IPS DF 6.9 (cell line): ENCODE results near the gene AP3M1.

ENCODE experiments used
- DNase-seq: peaks from one replicate; pipeline ENCODE4 v3.0.0-alpha.2; 2013; ENCODE audit warnings: low read depth, low spot score
- H3K27ac ChIP-seq: one replicate; pipeline ENCODE4 v1.5.1; 2013; ENCODE audit warnings: low read length, control low read depth
- H3K27me3 ChIP-seq: 2 replicates; pipeline ENCODE4 v1.6.1; 2013; ENCODE audit warnings: mild to moderate bottlenecking, low read length; ENCODE audit not compliant: control insufficient read depth, insufficient read depth
- H3K36me3 ChIP-seq: 2 replicates; pipeline ENCODE4 v1.6.1; 2013; ENCODE audit warnings: low read length; ENCODE audit not compliant: control insufficient read depth, insufficient read depth
- H3K4me1 ChIP-seq: 2 replicates; pipeline ENCODE4 v1.6.1; 2013; ENCODE audit warnings: low read length; ENCODE audit not compliant: control insufficient read depth, insufficient read depth
- H3K4me3 ChIP-seq: 2 replicates; pipeline ENCODE4 v1.5.1; 2013; ENCODE audit warnings: mild to moderate bottlenecking, low read length
- H3K9me3 ChIP-seq: 2 replicates; pipeline ENCODE4 v1.6.1; 2013; ENCODE audit warnings: low read length, inconsistent platforms; ENCODE audit not compliant: control insufficient read depth, insufficient read depth
- WGBS: extraction: QIAGEN DNeasy Blood & Tissue Kit; methylation state at CpG from one replicate; pipeline ENCODE4 v1.1.7; 2013; ENCODE audit warnings: mixed read lengths, missing lambda C conversion rate; ENCODE audit not compliant: insufficient read length, insufficient coverage; 5-methylcytosine and 5-hydroxymethylcytosine counted together

The AP3M1 gene

DNA sequence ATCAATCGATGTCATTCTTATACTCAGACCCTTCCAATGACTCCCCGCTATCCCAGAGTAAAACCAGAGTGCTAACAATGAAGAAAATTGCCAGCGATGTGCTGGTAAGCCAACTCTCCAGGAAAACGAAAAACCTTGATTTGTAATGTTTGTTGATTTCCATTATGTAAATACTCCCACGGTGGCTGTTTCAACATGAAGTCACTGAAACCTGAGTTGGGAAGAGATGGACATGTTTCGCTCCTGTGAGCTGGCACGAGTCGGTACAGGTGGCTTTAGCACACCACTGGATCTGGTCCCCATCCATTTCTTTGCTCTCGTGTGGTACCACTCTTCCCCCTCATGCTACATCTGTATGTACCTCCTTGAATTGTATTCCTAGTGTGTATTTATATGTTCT, 52.9 kb downstream of the AP3M1 start:
- Histone ChIP-seq H3K27ac (no peak overlapping the region), H3K9me3 (no peaks in the 10 kb centered on the region), H3K36me3 (peaks cover 29% of the 10 kb centered on the region), H3K27me3 (no peaks in the 10 kb centered on the region), H3K4me1 (no peaks in the 10 kb centered on the region), H3K4me3 (no peak overlapping the region)
- no peak for DNase-seq
- no CpG with 5 or more reads among the region's 9 CpGs for WGBS

DNA sequence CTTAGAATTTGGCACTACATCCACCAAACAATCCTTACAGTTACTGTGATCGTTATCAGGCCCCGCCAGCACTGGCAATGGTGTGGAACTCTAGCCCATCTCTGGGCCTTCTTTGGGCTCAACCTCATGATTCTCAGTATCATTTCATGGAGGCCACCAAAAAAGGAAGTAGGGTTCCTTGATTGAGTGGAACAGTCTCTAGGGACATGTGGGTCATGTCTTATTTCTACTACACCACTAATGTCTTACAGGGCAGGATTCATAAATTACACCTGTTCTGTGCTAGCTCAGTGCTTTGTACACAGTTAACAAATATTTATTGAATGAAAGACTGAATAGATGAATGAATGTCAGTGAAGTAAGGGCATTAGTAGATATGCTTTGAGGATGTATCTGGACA, 53.9 kb downstream of the AP3M1 start:
- H3K27me3 ChIP-seq = no peaks in the 10 kb centered on the region
- no peaks in the 10 kb centered on the region for H3K4me1 ChIP-seq
- DNase-seq = no peak
- no peak overlapping the region for H3K4me3 ChIP-seq
- H3K36me3 ChIP-seq = peaks cover 33% of the 10 kb centered on the region
- WGBS = no CpG with 5 or more reads among the region's 2 CpGs
- no peak overlapping the region for H3K27ac ChIP-seq
- H3K9me3 ChIP-seq = no peaks in the 10 kb centered on the region

DNA sequence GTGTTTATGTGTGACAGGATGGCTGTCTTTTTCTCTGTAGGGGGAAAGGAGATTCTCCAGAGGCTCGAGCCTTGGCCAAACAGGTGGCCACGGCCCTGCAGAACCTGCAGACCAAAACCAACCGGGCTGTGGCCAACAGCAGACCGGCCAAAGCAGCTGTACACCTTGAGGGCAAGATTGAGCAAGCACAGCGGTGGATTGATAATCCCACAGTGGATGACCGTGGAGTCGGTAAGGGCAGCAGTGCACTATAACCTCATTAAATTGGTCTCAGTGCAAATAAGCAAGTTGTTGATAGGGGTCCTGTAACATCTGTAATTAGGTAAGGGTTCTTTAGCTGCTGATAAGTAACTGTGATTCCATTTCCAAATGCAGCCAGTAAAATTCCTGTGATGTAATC, 56.4 kb downstream of the AP3M1 start:
- no peak for DNase-seq

DNA sequence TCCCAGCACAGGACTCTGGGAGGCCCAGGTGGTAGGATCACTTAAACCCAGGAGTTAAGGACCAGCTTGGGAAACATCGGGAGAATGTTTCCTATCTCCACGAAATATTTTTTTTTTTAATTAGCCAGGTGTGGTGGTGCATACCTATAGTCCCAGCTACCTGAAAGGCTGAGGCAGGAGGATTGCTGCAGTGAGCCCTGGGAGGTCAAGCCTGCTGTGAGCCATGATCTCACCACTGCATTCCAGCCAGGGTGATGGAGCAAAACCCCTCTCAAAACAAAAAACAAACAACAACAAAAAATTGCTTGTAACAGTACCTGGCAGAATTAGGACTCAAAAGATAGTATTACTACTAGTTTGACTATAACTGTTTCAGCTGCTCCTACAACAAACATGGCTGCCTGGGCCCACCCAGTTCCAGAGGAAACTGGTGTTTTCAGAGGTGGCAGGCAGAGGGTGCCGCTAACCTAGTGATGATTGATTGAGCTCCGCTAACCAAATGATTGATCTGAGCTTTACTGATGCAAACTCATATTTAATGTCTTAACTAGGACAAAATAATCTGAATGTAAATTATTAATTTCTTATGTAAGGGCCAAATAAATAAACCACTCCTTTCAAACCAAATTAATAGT, 57.0 kb downstream of the AP3M1 start:
- Histone ChIP-seq H3K4me3 (no peak overlapping the region), H3K36me3 (peaks cover 31% of the 10 kb centered on the region)
- WGBS = no CpG with 5 or more reads among the region's 4 CpGs

More for the DNA sequence above, 56.4 kb downstream of the AP3M1 start:
- H3K27me3 ChIP-seq = no peaks in the 10 kb centered on the region
- H3K36me3 ChIP-seq = peaks cover 31% of the 10 kb centered on the region
- H3K4me1 ChIP-seq = no peaks in the 10 kb centered on the region
- no peak overlapping the region for H3K4me3 ChIP-seq
- WGBS = no CpG with 5 or more reads among the region's 7 CpGs
- H3K27ac ChIP-seq = no peak overlapping the region
- no peaks in the 10 kb centered on the region for H3K9me3 ChIP-seq

DNA sequence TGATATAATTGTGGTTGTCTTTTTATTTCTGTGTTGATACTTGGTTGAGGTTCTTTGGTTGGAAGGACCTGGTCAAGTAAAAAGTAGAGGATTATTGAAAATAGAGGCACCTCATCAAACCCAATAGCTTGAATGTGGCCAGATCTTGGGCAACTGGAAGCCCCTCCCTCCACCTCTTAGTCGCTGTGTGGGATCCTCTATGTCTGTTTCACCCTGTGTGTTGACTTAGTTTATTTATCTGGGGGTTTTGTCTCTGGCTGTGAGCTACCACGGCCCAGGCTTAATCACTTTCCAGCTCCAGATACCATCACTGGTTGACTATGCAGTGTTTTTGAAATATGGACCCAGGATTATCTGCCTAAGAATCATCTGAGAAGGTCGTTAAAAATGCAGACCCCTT, 58.3 kb downstream of the AP3M1 start:
- no peak overlapping the region for H3K4me3 ChIP-seq
- no peak for DNase-seq
- no peaks in the 10 kb centered on the region for H3K4me1 ChIP-seq
- peaks cover 22% of the 10 kb centered on the region for H3K36me3 ChIP-seq
- no peaks in the 10 kb centered on the region for H3K9me3 ChIP-seq
- no peaks in the 10 kb centered on the region for H3K27me3 ChIP-seq
- no CpG with 5 or more reads among the region's 3 CpGs for WGBS
- no peak overlapping the region for H3K27ac ChIP-seq

More for the DNA sequence above, 57.0 kb downstream of the AP3M1 start:
- DNase-seq = no peak
- Histone ChIP-seq H3K4me1 (no peaks in the 10 kb centered on the region), H3K27me3 (no peaks in the 10 kb centered on the region), H3K27ac (no peak overlapping the region), H3K9me3 (no peaks in the 10 kb centered on the region)

DNA sequence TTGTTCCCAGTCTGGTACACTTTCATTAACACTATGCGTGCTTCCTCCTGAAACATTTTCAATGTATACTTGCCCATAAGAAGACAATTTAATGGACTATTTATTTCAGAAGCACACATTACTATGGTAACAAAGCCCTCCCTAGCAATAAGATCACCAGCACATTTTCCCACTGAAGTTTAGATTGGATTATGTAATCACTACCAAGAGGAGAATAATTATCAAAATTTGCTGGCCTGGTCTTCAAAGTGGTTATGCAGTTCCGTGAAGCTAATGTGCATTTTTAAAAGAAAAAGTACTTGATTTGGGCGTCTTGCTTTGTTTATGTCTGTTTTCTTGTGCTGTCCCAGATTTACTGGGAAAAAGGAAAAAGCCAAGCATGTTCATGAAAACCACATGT, 61.9 kb downstream of the AP3M1 start:
- Histone ChIP-seq H3K9me3 (no peaks in the 10 kb centered on the region), H3K36me3 (peaks cover 11% of the 10 kb centered on the region; the same call in 1 of the 2 replicates), H3K4me3 (no peak overlapping the region), H3K27me3 (no peaks in the 10 kb centered on the region), H3K27ac (no peak overlapping the region), H3K4me1 (no peaks in the 10 kb centered on the region)
- no peak for DNase-seq
- WGBS = no CpG with 5 or more reads among the region's 3 CpGs

DNA sequence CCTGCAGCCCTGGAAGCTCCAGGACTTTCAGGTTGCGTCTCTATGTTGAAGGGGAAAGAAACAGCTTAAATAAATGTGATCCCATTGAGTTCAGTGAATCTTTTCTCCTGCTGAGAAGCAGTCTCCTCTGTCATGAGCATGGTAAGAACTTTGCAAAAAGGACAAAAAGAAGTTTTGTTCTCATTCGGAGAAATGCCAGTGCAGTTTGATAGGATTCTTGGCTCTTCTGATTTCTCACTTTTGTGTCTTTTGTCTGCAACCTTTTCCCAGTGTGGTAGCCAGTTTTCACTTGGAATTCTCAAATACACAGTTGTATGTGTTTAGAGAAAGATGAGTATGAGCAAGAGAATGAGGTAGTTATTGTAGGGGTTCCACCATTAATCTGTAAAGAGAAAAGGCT, 64.3 kb downstream of the AP3M1 start:
- H3K4me3 ChIP-seq = no peak overlapping the region
- no CpG with 5 or more reads among the region's 2 CpGs for WGBS
- peaks cover 13% of the 10 kb centered on the region; the same call in 1 of the 2 replicates for H3K36me3 ChIP-seq
- DNase-seq = no peak
- no peaks in the 10 kb centered on the region for H3K27me3 ChIP-seq
- no peaks in the 10 kb centered on the region for H3K4me1 ChIP-seq
- no peaks in the 10 kb centered on the region for H3K9me3 ChIP-seq
- no peak overlapping the region for H3K27ac ChIP-seq

DNA sequence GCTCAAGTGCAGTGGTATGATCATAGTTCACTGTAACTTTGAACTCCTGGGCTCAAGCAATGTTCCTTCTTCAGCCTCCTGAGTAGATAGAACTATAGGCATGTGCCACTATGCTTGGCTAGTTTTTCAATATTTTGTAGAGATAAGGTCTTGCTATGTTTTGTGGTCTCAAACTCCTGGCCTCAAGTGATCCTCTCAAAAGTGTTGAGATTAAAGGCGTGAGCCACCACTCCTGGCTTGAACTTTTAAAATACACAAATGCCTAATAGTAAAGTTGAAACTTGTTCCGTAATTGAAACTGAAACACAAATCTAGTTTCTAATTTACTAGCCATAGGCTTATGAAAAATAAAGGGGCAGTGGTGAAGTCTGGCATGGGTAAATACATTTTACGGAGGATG, 65.7 kb downstream of the AP3M1 start:
- DNase-seq = no peak
- no CpG with 5 or more reads among the region's 3 CpGs for WGBS
- Histone ChIP-seq H3K4me3 (no peak overlapping the region), H3K27me3 (no peaks in the 10 kb centered on the region), H3K9me3 (no peaks in the 10 kb centered on the region), H3K27ac (no peak overlapping the region), H3K36me3 (peaks cover 12% of the 10 kb centered on the region; the same call in 1 of the 2 replicates), H3K4me1 (no peaks in the 10 kb centered on the region)

DNA sequence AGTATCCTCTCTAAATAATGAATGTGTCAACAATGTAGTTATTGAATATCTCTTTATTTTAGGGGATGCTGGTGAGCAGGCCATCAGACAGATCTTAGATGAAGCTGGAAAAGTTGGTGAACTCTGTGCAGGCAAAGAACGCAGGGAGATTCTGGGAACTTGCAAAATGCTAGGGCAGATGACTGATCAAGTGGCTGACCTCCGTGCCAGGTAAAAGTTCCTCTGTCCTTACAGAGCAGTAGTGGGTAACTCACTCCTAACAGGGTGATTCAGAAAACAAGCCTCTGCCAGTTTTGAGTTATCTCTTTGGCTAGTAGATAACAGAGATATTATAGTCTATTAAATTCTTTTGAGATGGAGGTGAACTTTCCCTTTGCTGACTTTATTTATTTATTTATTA, 67.3 kb downstream of the AP3M1 start:
- no peaks in the 10 kb centered on the region for H3K27me3 ChIP-seq
- H3K36me3 ChIP-seq = peaks cover 10% of the 10 kb centered on the region; the same call in 1 of the 2 replicates
- WGBS = no CpG with 5 or more reads among the region's 2 CpGs

DNA sequence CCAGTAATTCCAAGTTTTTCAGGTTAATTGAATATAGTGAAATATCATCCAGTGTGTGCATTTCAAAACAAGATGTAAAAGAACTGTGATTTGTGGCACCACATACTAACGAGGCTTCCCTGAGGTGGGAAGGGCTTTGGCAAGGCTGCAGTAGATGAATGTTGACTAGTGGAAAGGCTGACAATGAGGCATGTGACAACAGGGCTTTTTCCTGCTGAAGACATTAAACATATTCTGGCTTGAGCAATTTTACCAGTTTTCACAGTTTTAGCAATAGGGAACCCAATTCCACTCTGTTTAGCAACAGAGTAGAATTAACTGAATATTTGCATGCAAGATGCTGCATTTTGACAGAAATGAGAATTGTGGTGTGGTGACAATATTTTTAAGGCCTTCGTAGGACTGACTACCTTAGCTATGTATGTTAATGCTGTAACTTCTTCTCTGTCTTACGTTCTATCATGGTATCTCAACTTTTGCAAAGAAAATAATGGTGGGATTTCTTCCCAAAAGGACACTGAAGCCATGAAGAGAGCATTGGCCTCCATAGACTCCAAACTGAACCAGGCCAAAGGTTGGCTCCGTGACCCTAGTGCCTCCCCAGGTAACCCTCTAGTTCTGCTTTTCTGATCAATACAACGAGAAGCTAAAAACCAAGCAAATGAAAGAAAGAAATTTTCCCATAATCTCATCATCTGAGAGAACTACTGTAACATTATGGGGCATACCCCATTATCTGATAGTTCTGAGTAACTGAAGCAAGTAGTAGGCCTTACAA, 68.5 kb downstream of the AP3M1 start:
- no peak overlapping the region for H3K27ac ChIP-seq
- DNase-seq = no peak
- H3K4me3 ChIP-seq = no peak overlapping the region
- H3K36me3 ChIP-seq = peaks cover 10% of the 10 kb centered on the region; the same call in 1 of the 2 replicates
- no peaks in the 10 kb centered on the region for H3K27me3 ChIP-seq
- no peaks in the 10 kb centered on the region for H3K9me3 ChIP-seq
- no CpG with 5 or more reads among the region's 5 CpGs for WGBS
- H3K4me1 ChIP-seq = no peaks in the 10 kb centered on the region

More for the DNA sequence above, 67.3 kb downstream of the AP3M1 start:
- Histone ChIP-seq H3K27ac (no peak overlapping the region), H3K4me1 (no peaks in the 10 kb centered on the region), H3K9me3 (no peaks in the 10 kb centered on the region), H3K4me3 (no peak overlapping the region)
- no peak for DNase-seq
